A673 (cell line): ENCODE data around the gene ANKZF1. TPM values are rescaled to one million over a fixed set of nuclear protein-coding genes. Genes with fewer than 3 reads are reported as not detected.
"Not testable (repeated sequence)": the region's sequence is repeated elsewhere in the genome, so short reads cannot be mapped to it uniquely, and the experiment has no call there.

Experiments used
- BruUV-seq: library from RNA; stranded (reverse); fragments of 400-500 nt; replicated peaks from 2 replicates; lab custom pipeline; 2021; lab: Mats Ljungman, UMichigan
- CTCF ChIA-PET: fragments of 300-600 bp; sonication (Branson Sonifier 250); formaldehyde crosslinking; loops from one replicate; lab custom pipeline; 2022; ENCODE audit warnings: antibody characterized with exemption; lab: Charles Lee
- POLR2A ChIA-PET: fragments of 300-600 bp; sonication (Branson Sonifier 250); formaldehyde crosslinking; loops from one replicate; lab custom pipeline; 2022; ENCODE audit warnings: antibody characterized with exemption; ENCODE audit not compliant: low non-redundant PET; lab: Charles Lee
- DNase-seq: peaks from one replicate; pipeline ENCODE4 v3.0.0-alpha.2; 2015; ENCODE audit warnings: low spot score
- H3K27ac ChIP-seq: fragments of 200-600 bp; sonication (generic); 2 replicates; pipeline ENCODE4 v1.5.1; 2016; ENCODE audit warnings: mixed run types, low read depth, mild to moderate bottlenecking, mixed read lengths, antibody characterized with exemption, low read length; ENCODE audit not compliant: poor library complexity, severe bottlenecking
- H3K27me3 ChIP-seq: fragments of 200-600 bp; sonication (generic); replicated peaks from 2 replicates; pipeline ENCODE4 v1.6.1; 2017; ENCODE audit warnings: mixed run types, low read depth, mild to moderate bottlenecking, mixed read lengths, antibody characterized with exemption, low read length; ENCODE audit not compliant: insufficient read depth, poor library complexity
- H3K36me3 ChIP-seq: fragments of 200-600 bp; sonication (generic); 2 replicates; pipeline ENCODE4 v1.6.1; 2016; ENCODE audit warnings: mixed run types, mild to moderate bottlenecking, mixed read lengths, antibody characterized with exemption, low read length; ENCODE audit not compliant: insufficient read depth, poor library complexity, severe bottlenecking
- H3K4me1 ChIP-seq: fragments of 200-600 bp; sonication (generic); 2 replicates; pipeline ENCODE4 v1.6.1; 2017; ENCODE audit warnings: mixed run types, mild to moderate bottlenecking, mixed read lengths, antibody characterized with exemption, low read length; ENCODE audit not compliant: insufficient read depth, poor library complexity, severe bottlenecking
- H3K4me3 ChIP-seq: fragments of 200-600 bp; sonication (generic); 2 replicates; pipeline ENCODE4 v1.5.1; 2016; ENCODE audit warnings: low read depth, mixed run types, mild to moderate bottlenecking, mixed read lengths, low read length; ENCODE audit not compliant: poor library complexity, severe bottlenecking
- H3K9me3 ChIP-seq: fragments of 200-600 bp; sonication (generic); 2 replicates; pipeline ENCODE4 v1.6.1; 2016; ENCODE audit warnings: mixed run types, low read depth, mild to moderate bottlenecking, mixed read lengths, antibody characterized with exemption, low read length; ENCODE audit not compliant: poor library complexity, severe bottlenecking
- CTCF ChIP-seq: fragments of 300-800, 200-600 bp; sonication (generic); conservative IDR thresholded peaks from 2 replicates; pipeline ENCODE4 v1.5.1; 2017; ENCODE audit warnings: low read depth, mild to moderate bottlenecking, antibody characterized with exemption, low read length, moderate library complexity, mixed read lengths
- EZH2 ChIP-seq: fragments of 200-600 bp; sonication (generic); IDR thresholded peaks from 2 replicates; pipeline ENCODE4 v1.6.1; 2017; ENCODE audit warnings: borderline replicate concordance, low read depth, mild to moderate bottlenecking, mixed read lengths, antibody characterized with exemption, low read length; ENCODE audit not compliant: poor library complexity, severe bottlenecking
- intact Hi-C: fragments of 100-400 bp; cut with micrococcal nuclease; formaldehyde crosslinking; loops from one replicate; pipeline ENCODE4 v1.10.0; 2022; ENCODE audit not compliant: unreplicated experiment
- total RNA-seq: library from RNA; stranded (reverse); gene quantifications from 2 replicates; pipeline ENCODE4 v1.2.3, GENCODE V29; 2021

Gene ANKZF1
- total RNA-seq, 1 experiment from 2014 or later = 30.6 TPM

GRCh38 chr2:219252900-219253752 lies 23.5 kb downstream of the ANKZF1 start, which contains the start of gene TUBA4B:
TUBA4B (plus strand) TSS chr2:219253243; CDS start chr2:219253408, 165 bp downstream.
- peaks cover 22% of the 10 kb centered on the region for H3K27me3 ChIP-seq
- intact Hi-C loops = no loop called here

GRCh38 chr2:219253753-219254589 lies 24.4 kb downstream of the ANKZF1 start, which contains the start of gene TUBA4A:
TUBA4A (minus strand) TSS chr2:219253918; CDS start chr2:219253858, 60 bp downstream.
- H3K27ac ChIP-seq = peak within 1 kb of the TSS; percentile 62
- peaks cover 22% of the 10 kb centered on the region for H3K27me3 ChIP-seq
- intact Hi-C loops = no loop called here
- peaks cover 33% of the 10 kb centered on the region for H3K4me1 ChIP-seq
- peak within 1 kb of the TSS; percentile 71 for H3K4me3 ChIP-seq
- DNase-seq = peak; percentile 86
- TF ChIP-seq CTCF (no peak), EZH2 (no peak)
- ChIA-PET POLR2A (no interaction called here), CTCF (interaction anchor here (0.6 to 1.0 kb wide), 4 partner anchors 14 to 180 kb away, joined by 3 to 8 read pairs (median 4); no protein-coding TSS in a partner anchor)
- no TSS peak for BruUV-seq
- no peaks in the 10 kb centered on the region for H3K9me3 ChIP-seq
- peaks cover 5% of the 10 kb centered on the region for H3K36me3 ChIP-seq

More at GRCh38 chr2:219252900-219253752, 23.5 kb downstream of the ANKZF1 start, which contains the start of gene TUBA4B:
- TF ChIP-seq EZH2 = no peak
- no peak for TF ChIP-seq CTCF
- peak within 1 kb of the TSS; percentile 71 for H3K4me3 ChIP-seq
- no peaks in the 10 kb centered on the region for H3K9me3 ChIP-seq
- no TSS peak for BruUV-seq
- H3K4me1 ChIP-seq = peaks cover 37% of the 10 kb centered on the region
- POLR2A ChIA-PET = no interaction called here
- CTCF ChIA-PET = interaction anchor here (0.6 to 1.1 kb wide), 5 partner anchors 25 to 180 kb away, joined by 3 to 10 read pairs (median 6); no protein-coding TSS in a partner anchor
- DNase-seq = no peak
- peak within 1 kb of the TSS; percentile 62 for H3K27ac ChIP-seq
- peaks cover 5% of the 10 kb centered on the region for H3K36me3 ChIP-seq

GRCh38 chr2:219254590-219255201 lies 25.1 kb downstream of the ANKZF1 start:
- DNase-seq = no peak
- intact Hi-C loops = no loop called here
- CTCF ChIA-PET = no interaction called here
- H3K27me3 ChIP-seq = peaks cover 22% of the 10 kb centered on the region
- peak overlapping the region; percentile 71 for H3K4me3 ChIP-seq
- no TSS peak for BruUV-seq
- peaks cover 5% of the 10 kb centered on the region for H3K36me3 ChIP-seq
- peaks cover 26% of the 10 kb centered on the region for H3K4me1 ChIP-seq
- TF ChIP-seq CTCF (no peak), EZH2 (peak; percentile 59)
- H3K27ac ChIP-seq = no peak overlapping the region
- POLR2A ChIA-PET = no interaction called here
- no peaks in the 10 kb centered on the region for H3K9me3 ChIP-seq

- intact Hi-C loops, BruUV-seq, POLR2A ChIA-PET, H3K27ac ChIP-seq, H3K4me1 ChIP-seq, H3K4me3 ChIP-seq, H3K9me3 ChIP-seq, H3K36me3 ChIP-seq, DNase-seq: not testable (repeated sequence)
- CTCF ChIA-PET = interaction anchor here (0.6 to 0.9 kb wide), 2 partner anchors 9 to 99 kb away, joined by 3 to 4 read pairs; partner anchors contain the start of gene NHEJ1
- peaks cover 22% of the 10 kb centered on the region for H3K27me3 ChIP-seq
These were observed 29.3 kb downstream of the ANKZF1 start for GRCh38 chr2:219258942-219259341.
